ENCODE results near the gene GALNT18.

GRCh38 chr11:11592146-11592684, 29.6 kb downstream of the GALNT18 start:
- TF ChIP-seq CTCF (IDR thresholded peaks at IDR 0.05) (no peak), EP300 (IDR thresholded peaks at IDR 0.05) (no peak)

Data from ovary (tissue), 3 donors.